Measurements from ENCODE around the gene SUCLG2. TPM values are rescaled to one million over a fixed set of nuclear protein-coding genes. Genes with fewer than 3 reads are reported as not detected.

The SUCLG2 gene
- total RNA-seq, 1 donor from 2014 or later: 20.8 TPM

GRCh38 chr3:67447393-67447792 lies 207.0 kb downstream of the SUCLG2 start:
- H3K27ac Mint-ChIP-seq (ENCODE audit: unreplicated experiment): no peak overlapping the region
- H3K27me3 Mint-ChIP-seq (ENCODE audit: low read depth, unreplicated experiment): no peaks in the 10 kb centered on the region
- Histone ChIP-seq H3K36me3 (ENCODE audit: insufficient read depth, low read length) (no peaks in the 10 kb centered on the region), H3K9ac (ENCODE audit: low read length) (no peak overlapping the region), H3K9me3 (ENCODE audit: insufficient read depth, low read depth, low read length) (no peaks in the 10 kb centered on the region), H3K4me3 (ENCODE audit: insufficient read depth, low read depth, low read length) (no peak overlapping the region), H3K27me3 (ENCODE audit: insufficient read depth, low read length) (no peaks in the 10 kb centered on the region), H3K4me1 (ENCODE audit: insufficient read depth, low read length) (no peaks in the 10 kb centered on the region), H4K20me1 (ENCODE audit: insufficient read depth, low read length) (no peaks in the 10 kb centered on the region), H3K27ac (ENCODE audit: low read depth, low read length) (no peak overlapping the region), H2AFZ (ENCODE audit: low read depth, low read length) (no peak overlapping the region), H3K4me2 (ENCODE audit: low read length) (no peak overlapping the region), H3K79me2 (ENCODE audit: insufficient read depth, low read length) (no peaks in the 10 kb centered on the region)
- H3K36me3 Mint-ChIP-seq (ENCODE audit: low read depth, unreplicated experiment): no peaks in the 10 kb centered on the region
- no peak for TF ChIP-seq EZH2 (IDR thresholded peaks at IDR 0.05; ENCODE audit: insufficient read depth, low read length)
- no peak for TF ChIP-seq CTCF (IDR thresholded peaks at IDR 0.05; ENCODE audit: insufficient read depth, low read depth, low read length)
- no peak for DNase-seq (ENCODE audit: low read depth)
- no peak for FAIRE-seq
- H3K9me3 Mint-ChIP-seq (ENCODE audit: unreplicated experiment): no peaks in the 10 kb centered on the region
- no peak overlapping the region for H3K4me3 Mint-ChIP-seq (ENCODE audit: unreplicated experiment)
- no peaks in the 10 kb centered on the region for H3K4me1 Mint-ChIP-seq (ENCODE audit: low read depth, unreplicated experiment)

GRCh38 chr3:67437789-67438188 lies 216.6 kb downstream of the SUCLG2 start:
- Histone ChIP-seq H3K9me3 (ENCODE audit: insufficient read depth, low read depth, low read length) (no peaks in the 10 kb centered on the region), H3K27me3 (ENCODE audit: insufficient read depth, low read length) (no peaks in the 10 kb centered on the region), H3K4me2 (ENCODE audit: low read length) (no peak overlapping the region), H2AFZ (ENCODE audit: low read depth, low read length) (no peak overlapping the region), H3K36me3 (ENCODE audit: insufficient read depth, low read length) (no peaks in the 10 kb centered on the region), H3K9ac (ENCODE audit: low read length) (no peak overlapping the region), H3K79me2 (ENCODE audit: insufficient read depth, low read length) (no peaks in the 10 kb centered on the region), H3K27ac (ENCODE audit: low read depth, low read length) (no peak overlapping the region), H3K4me3 (ENCODE audit: insufficient read depth, low read depth, low read length) (no peak overlapping the region), H3K4me1 (ENCODE audit: insufficient read depth, low read length) (no peaks in the 10 kb centered on the region), H4K20me1 (ENCODE audit: insufficient read depth, low read length) (no peaks in the 10 kb centered on the region)
- Mint-ChIP-seq H3K4me3 (ENCODE audit: unreplicated experiment) (no peak overlapping the region), H3K4me1 (ENCODE audit: low read depth, unreplicated experiment) (no peaks in the 10 kb centered on the region), H3K36me3 (ENCODE audit: low read depth, unreplicated experiment) (peaks cover 1% of the 10 kb centered on the region), H3K27me3 (ENCODE audit: low read depth, unreplicated experiment) (no peaks in the 10 kb centered on the region), H3K9me3 (ENCODE audit: unreplicated experiment) (peaks cover 3% of the 10 kb centered on the region), H3K27ac (ENCODE audit: unreplicated experiment) (no peak overlapping the region)
- TF ChIP-seq CTCF (IDR thresholded peaks at IDR 0.05; ENCODE audit: insufficient read depth, low read depth, low read length) (no peak), EZH2 (IDR thresholded peaks at IDR 0.05; ENCODE audit: insufficient read depth, low read length) (no peak)
- FAIRE-seq (no peak), DNase-seq (ENCODE audit: low read depth) (no peak)

- Histone ChIP-seq H2AFZ (ENCODE audit: low read depth, low read length) (no peak overlapping the region), H3K36me3 (ENCODE audit: insufficient read depth, low read length) (no peaks in the 10 kb centered on the region), H3K4me2 (ENCODE audit: low read length) (no peak overlapping the region), H3K79me2 (ENCODE audit: insufficient read depth, low read length) (no peaks in the 10 kb centered on the region), H3K27ac (ENCODE audit: low read depth, low read length) (no peak overlapping the region), H4K20me1 (ENCODE audit: insufficient read depth, low read length) (no peaks in the 10 kb centered on the region), H3K9ac (ENCODE audit: low read length) (no peak overlapping the region), H3K9me3 (ENCODE audit: insufficient read depth, low read depth, low read length) (no peaks in the 10 kb centered on the region), H3K4me1 (ENCODE audit: insufficient read depth, low read length) (no peaks in the 10 kb centered on the region), H3K4me3 (ENCODE audit: insufficient read depth, low read depth, low read length) (no peak overlapping the region), H3K27me3 (ENCODE audit: insufficient read depth, low read length) (no peaks in the 10 kb centered on the region)
- Mint-ChIP-seq H3K4me1 (ENCODE audit: low read depth, unreplicated experiment) (no peaks in the 10 kb centered on the region), H3K27me3 (ENCODE audit: low read depth, unreplicated experiment) (no peaks in the 10 kb centered on the region), H3K27ac (ENCODE audit: unreplicated experiment) (no peak overlapping the region), H3K9me3 (ENCODE audit: unreplicated experiment) (peaks cover 3% of the 10 kb centered on the region), H3K36me3 (ENCODE audit: low read depth, unreplicated experiment) (peaks cover 1% of the 10 kb centered on the region), H3K4me3 (ENCODE audit: unreplicated experiment) (no peak overlapping the region)
- DNase-seq (ENCODE audit: low read depth) (peak; percentile 40), FAIRE-seq (no peak)
- TF ChIP-seq CTCF (IDR thresholded peaks at IDR 0.05; ENCODE audit: insufficient read depth, low read depth, low read length) (no peak), EZH2 (IDR thresholded peaks at IDR 0.05; ENCODE audit: insufficient read depth, low read length) (no peak)
Measured at GRCh38 chr3:67437090-67437489, 217.3 kb downstream of the SUCLG2 start.
